HG03378 (cell line): Measurements from ENCODE around the gene SRC.

Experiments used
- ATAC-seq: cut with Tn5 transposase; IDR thresholded peaks from one replicate; pipeline ENCODE4 v1.9.1; 2021; ENCODE audit warnings: mild to moderate bottlenecking, moderate library complexity; ENCODE audit not compliant: unreplicated experiment

Gene SRC

GRCh38 chr20:37442986-37443385 lies 97.0 kb downstream of the SRC start:
- no peak for ATAC-seq

- no peak for ATAC-seq
Observed at GRCh38 chr20:37443596-37443995, 97.7 kb downstream of the SRC start.

DNA sequence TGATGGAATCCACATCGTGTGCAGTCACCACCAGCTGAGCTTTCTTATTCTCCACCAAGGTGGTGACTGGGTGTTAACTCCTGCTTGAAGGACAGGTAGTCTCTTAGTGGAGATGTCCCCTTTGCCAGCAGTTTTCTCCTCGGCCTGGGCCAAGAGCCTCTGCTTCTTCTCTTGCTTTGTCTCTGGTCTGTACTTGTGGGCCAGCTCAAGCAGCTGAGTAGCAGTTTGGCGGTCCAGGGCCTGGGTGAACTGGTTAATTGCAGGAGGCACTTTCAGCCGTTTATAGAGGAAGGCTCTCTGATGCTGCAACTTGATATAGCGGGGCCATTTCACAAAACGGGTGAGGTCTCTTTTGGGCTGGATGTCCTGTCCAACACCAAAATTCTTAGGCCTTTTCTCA lies 99.1 kb downstream of the SRC start:
- ATAC-seq = no peak

DNA sequence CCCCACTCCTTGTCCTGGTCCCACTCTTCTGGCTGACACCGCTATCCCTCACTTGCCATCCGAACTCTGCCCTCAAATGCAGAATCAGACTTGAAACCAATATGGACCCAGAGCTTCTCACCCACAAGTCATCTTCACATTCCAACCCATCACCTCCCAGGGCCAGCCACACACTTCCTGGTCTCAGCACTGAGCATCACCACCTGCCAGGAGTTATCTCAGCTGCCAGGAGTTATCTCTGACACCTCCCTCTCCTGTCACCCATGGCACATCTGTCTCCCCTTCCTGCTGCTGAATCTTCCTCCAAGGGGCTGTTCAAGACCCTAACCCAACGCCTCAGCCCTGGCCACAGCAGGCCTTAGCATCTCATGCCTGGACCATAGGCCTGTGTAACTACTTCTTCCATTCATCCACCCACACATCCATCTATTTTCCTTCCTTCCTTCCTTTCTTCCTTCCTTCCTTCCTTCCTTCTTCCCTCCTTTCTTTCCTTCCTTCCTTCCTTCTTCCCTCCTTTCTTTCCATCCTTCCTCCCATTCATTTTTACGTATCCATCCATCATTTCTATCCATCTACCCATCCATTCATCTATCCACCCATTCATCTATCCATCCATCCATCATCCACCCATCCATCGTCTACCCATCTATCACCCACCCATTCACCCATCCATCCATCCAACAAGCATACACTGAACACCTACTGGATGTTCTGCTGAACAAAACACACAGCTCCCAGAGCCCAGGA lies 100.5 kb downstream of the SRC start:
- no peak for ATAC-seq

DNA sequence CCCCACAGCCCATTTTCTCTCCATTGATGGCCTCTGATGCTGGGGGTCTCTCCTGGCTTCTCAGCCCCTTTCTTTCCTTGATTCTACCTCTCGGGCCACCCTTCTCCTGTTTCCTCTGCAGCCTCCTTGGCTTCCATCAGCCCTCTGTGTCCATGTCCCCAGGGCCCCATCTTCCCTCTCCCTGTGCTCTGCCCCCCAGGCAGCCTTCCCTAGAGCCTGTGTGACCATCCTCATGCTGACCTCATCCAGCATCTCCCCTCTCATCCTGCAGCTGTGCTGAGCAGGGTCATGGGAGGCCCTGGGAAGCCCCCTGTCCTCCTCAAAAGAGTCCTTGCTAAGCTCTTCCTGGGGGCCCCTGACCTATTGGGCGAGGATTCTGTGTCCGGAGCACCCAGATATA lies 101.7 kb downstream of the SRC start:
- no peak for ATAC-seq

DNA sequence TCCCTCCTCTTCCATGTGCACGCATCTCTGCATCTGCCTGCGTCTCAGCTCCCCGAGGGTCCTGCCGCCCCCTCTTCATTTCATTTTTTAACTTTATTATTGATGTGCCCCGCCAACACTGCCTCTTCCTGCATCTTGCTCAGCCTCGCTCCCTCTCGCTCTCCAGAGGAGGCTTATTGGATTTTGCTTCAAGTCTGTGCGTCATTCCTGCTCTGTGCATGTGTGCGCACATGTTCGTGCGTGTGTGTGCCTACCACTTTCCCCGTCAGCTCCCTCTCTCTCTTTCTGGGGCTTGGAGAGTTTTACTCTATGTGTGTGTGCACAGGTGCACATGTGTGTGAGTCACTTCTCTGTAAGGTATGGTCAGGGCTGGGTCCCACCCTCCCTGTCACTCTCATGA lies 103.3 kb downstream of the SRC start:
- no peak for ATAC-seq

GRCh38 chr20:37450344-37450743 lies 104.4 kb downstream of the SRC start:
- ATAC-seq = no peak

GRCh38 chr20:37451616-37452015 lies 105.7 kb downstream of the SRC start:
- ATAC-seq = no peak

- ATAC-seq = no peak
Observed at GRCh38 chr20:37452236-37452635, 106.3 kb downstream of the SRC start.

GRCh38 chr20:37453288-37453687 lies 107.3 kb downstream of the SRC start:
- no peak for ATAC-seq

GRCh38 chr20:37453836-37454235 lies 107.9 kb downstream of the SRC start:
- ATAC-seq = no peak

- no peak for ATAC-seq
Observed at GRCh38 chr20:37454636-37455385, 108.9 kb downstream of the SRC start.
